Measurements from ENCODE around the gene LACTB. TPM values are rescaled to one million over a fixed set of nuclear protein-coding genes. Genes with fewer than 3 reads are reported as not detected.

The LACTB gene
- total and polyA plus RNA-seq, 2 of the 4 experiments (the other 2 are of a cell fraction) = 12.9 to 32.7 TPM

DNA sequence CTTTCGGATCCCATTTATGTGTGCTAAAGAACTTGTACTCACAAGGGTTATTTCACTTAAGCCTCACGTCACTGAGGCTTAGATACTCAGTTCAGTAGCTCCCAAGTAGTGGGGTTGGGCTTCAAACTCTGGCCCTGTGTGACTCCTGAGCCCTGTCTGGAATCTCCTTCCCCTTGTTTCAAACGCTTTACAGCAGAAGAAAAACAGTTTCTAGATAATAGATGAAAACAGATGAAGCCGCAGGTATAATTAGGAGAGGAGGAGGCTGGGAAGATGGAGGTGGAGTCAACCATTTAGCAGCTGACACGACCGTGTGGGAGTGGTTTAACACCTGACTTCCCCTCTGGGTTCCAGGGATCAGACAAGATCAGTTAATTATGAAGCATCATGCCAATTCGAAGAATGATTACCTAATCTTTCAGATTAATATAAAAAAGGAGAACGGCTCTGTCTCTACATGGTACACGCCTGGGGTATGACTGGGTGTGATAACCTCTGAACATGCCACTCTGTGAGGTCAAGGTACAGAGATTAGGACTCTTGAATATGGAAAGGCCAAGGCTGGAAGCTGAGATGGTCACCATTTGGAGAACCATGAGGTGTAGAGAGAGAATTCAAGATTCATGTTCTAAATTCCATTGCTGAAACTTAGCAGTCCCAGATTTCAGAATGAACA, 48.0 kb upstream of the LACTB start:
- DNase-seq (no peak), ATAC-seq (ENCODE audit: low read depth) (peak; percentile 13)
- H3K4me2 ChIP-seq (ENCODE audit: low read depth, low read length) = no peak overlapping the region
- H3K36me3 ChIP-seq (ENCODE audit: control insufficient read depth, insufficient read depth, low read length) = peaks cover 25% of the 10 kb centered on the region
- H3K18ac ChIP-seq (ENCODE audit: low read depth, low read length) = no peak overlapping the region
- no peak overlapping the region for H3K27ac ChIP-seq (ENCODE audit: insufficient read depth, low read length)
- H2BK120ac ChIP-seq (ENCODE audit: low read depth, low read length) = no peak overlapping the region
- H3K14ac ChIP-seq (replicated peaks; ENCODE audit: low read depth, low read length) = no peak overlapping the region
- ChIA-PET POLR2A (ENCODE audit: unreplicated experiment) (no interaction called here), CTCF (no interaction called here)
- no peak overlapping the region for H2AK9ac ChIP-seq (replicated peaks; ENCODE audit: low read depth, low read length, poor library complexity)
- H4K8ac ChIP-seq (ENCODE audit: low read depth in 2 of 2, low read length in 2 of 2) = peak overlapping the region in 1 of 2 experiments; percentile 10; a peak in 1 of 4 replicates
- H3K79me1 ChIP-seq (ENCODE audit: low read depth in 1 of 2, low read length in 2 of 2) = peaks cover 9 to 16% of the 10 kb centered on the region in 2 experiments
- no peaks in the 10 kb centered on the region for H3K9me3 ChIP-seq (ENCODE audit: control insufficient read depth, insufficient read depth, low read length)
- H4K20me1 ChIP-seq (ENCODE audit: insufficient read depth, low read length) = peaks cover 43% of the 10 kb centered on the region
- H2BK20ac ChIP-seq (ENCODE audit: low read depth, low read length) = no peak overlapping the region
- no peak overlapping the region for H3K4me3 ChIP-seq (ENCODE audit: insufficient read depth, low read depth, low read length)
- H3K56ac ChIP-seq (ENCODE audit: extremely low read depth, insufficient read depth, low read length) = no peak overlapping the region
- no peak overlapping the region for H3K23ac ChIP-seq (ENCODE audit: low read depth, low read length)
- no peak overlapping the region for H4K91ac ChIP-seq (ENCODE audit: insufficient read depth, low read depth, low read length)
- no peak overlapping the region for H3K9ac ChIP-seq (ENCODE audit: low read depth, low read length)
- H3K4ac ChIP-seq (ENCODE audit: low read depth, low read length) = no peak overlapping the region
- H3K9me1 ChIP-seq (ENCODE audit: insufficient read depth, low read length) = peaks cover 15% of the 10 kb centered on the region
- no peak overlapping the region for H4K5ac ChIP-seq (ENCODE audit: low read depth, low read length)
- BruUV-seq (replicated peaks) = no TSS peak
- H2BK15ac ChIP-seq (ENCODE audit: low read depth, low read length) = no peak overlapping the region
- no peak overlapping the region for H2AK5ac ChIP-seq (ENCODE audit: low read depth, low read length)
- H3K27me3 ChIP-seq (ENCODE audit: control insufficient read depth, insufficient read depth, low read length) = no peaks in the 10 kb centered on the region
- dilution Hi-C loops (cut with HindIII; ENCODE audit: low sequenced_read_pairs, unreplicated experiment) = no loop called here
- H3K4me1 ChIP-seq (ENCODE audit: control insufficient read depth, insufficient read depth, low read length) = peaks cover 13% of the 10 kb centered on the region
- in situ Hi-C loops (cut with MboI; ENCODE audit: low sequenced_read_pairs) = no loop called here
- H2AFZ ChIP-seq (replicated peaks; ENCODE audit: low read length, poor library complexity) = no peak overlapping the region
- WGBS, 2 experiments (ENCODE audit: extremely low coverage in 2 of 2, insufficient read length in 1 of 2) = 90% methylated on average over 2 of the region's 9 CpGs; no CpG with 5 or more reads in 1 of the 2 experiments
- intact Hi-C loops (cut with micrococcal nuclease) = no loop called here
- TF ChIP-seq MXI1 (IDR thresholded peaks at IDR 0.05; ENCODE audit: borderline replicate concordance, low read depth, low read length) = no peak
- TF ChIP-seq, protein P1, sequence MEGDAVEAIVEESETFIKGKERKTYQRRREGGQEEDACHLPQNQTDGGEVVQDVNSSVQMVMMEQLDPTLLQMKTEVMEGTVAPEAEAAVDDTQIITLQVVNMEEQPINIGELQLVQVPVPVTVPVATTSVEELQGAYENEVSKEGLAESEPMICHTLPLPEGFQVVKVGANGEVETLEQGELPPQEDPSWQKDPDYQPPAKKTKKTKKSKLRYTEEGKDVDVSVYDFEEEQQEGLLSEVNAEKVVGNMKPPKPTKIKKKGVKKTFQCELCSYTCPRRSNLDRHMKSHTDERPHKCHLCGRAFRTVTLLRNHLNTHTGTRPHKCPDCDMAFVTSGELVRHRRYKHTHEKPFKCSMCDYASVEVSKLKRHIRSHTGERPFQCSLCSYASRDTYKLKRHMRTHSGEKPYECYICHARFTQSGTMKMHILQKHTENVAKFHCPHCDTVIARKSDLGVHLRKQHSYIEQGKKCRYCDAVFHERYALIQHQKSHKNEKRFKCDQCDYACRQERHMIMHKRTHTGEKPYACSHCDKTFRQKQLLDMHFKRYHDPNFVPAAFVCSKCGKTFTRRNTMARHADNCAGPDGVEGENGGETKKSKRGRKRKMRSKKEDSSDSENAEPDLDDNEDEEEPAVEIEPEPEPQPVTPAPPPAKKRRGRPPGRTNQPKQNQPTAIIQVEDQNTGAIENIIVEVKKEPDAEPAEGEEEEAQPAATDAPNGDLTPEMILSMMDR (conservative IDR thresholded peaks at IDR 0.05; ENCODE audit: low read depth, low read length) = no peak
- TF ChIP-seq POLR2A (IDR thresholded peaks at IDR 0.05; ENCODE audit: low read depth, low read length) = peak; percentile 8
- TF ChIP-seq, protein P2, sequence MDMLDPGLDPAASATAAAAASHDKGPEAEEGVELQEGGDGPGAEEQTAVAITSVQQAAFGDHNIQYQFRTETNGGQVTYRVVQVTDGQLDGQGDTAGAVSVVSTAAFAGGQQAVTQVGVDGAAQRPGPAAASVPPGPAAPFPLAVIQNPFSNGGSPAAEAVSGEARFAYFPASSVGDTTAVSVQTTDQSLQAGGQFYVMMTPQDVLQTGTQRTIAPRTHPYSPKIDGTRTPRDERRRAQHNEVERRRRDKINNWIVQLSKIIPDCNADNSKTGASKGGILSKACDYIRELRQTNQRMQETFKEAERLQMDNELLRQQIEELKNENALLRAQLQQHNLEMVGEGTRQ (IDR thresholded peaks at IDR 0.05; ENCODE audit: low read depth, low read length) = no peak
- no peak for TF ChIP-seq CEBPB (IDR thresholded peaks at IDR 0.05; ENCODE audit: low read depth, low read length)
- TF ChIP-seq FOS (IDR thresholded peaks at IDR 0.05; ENCODE audit: low read depth, low read length) = no peak
- TF ChIP-seq RAD21 (IDR thresholded peaks at IDR 0.05; ENCODE audit: low read length) = no peak
- TF ChIP-seq, protein P3, sequence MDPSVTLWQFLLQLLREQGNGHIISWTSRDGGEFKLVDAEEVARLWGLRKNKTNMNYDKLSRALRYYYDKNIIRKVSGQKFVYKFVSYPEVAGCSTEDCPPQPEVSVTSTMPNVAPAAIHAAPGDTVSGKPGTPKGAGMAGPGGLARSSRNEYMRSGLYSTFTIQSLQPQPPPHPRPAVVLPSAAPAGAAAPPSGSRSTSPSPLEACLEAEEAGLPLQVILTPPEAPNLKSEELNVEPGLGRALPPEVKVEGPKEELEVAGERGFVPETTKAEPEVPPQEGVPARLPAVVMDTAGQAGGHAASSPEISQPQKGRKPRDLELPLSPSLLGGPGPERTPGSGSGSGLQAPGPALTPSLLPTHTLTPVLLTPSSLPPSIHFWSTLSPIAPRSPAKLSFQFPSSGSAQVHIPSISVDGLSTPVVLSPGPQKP (IDR thresholded peaks at IDR 0.05; ENCODE audit: borderline replicate concordance, low read depth, low read length) = no peak
- no peak overlapping the region for H2BK5ac ChIP-seq (ENCODE audit: low read depth, low read length, poor library complexity, severe bottlenecking)

Data from IMR-90 (cell line).